ENCODE data around the gene OTX1.
A peak's percentile ranks its signal among the peaks of the same experiment; 100 is the strongest.
"Not testable (repeated sequence)": the region's sequence is repeated elsewhere in the genome, so short reads cannot be mapped to it uniquely, and the experiment has no call there.

The OTX1 gene

GRCh38 chr2:63050334-63051041, at the start of gene OTX1:
Gene OTX1, plus strand, starts transcription at chr2:63050830. Its CDS starts 2,161 bp downstream, at chr2:63052991.
- DNase-seq, result peak; percentile 92

GRCh38 chr2:63001576-63001975, 49.1 kb upstream of the OTX1 start:
- no peak for DNase-seq

GRCh38 chr2:63003351-63003750, 47.3 kb upstream of the OTX1 start:
- DNase-seq, result no peak

- no peak for DNase-seq
Observed at GRCh38 chr2:63007813-63008458, 42.7 kb upstream of the OTX1 start.

DNA sequence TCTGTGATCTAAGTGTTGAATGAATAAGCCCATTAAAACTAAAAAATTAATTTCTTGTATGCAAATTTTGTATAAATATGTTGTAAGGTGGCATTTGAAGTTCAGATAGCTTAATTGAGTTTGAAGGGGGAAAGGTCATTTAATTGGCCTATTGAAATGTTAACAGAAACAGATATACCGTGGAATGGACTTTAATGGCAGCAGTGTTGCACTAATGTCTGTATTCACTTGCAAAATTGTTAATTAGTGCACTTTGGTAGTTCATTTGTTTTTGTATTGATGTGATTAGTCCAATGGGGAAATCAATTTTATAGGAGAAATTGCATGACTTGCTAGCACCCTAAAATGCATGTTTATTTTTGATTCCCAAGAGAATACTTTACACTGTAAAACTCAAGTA, 41.8 kb upstream of the OTX1 start:
- no peak for DNase-seq

- DNase-seq, result no peak
Observed at GRCh38 chr2:63009490-63009889, 41.1 kb upstream of the OTX1 start.

- DNase-seq, result no peak
Observed at GRCh38 chr2:63012541-63012940, 38.1 kb upstream of the OTX1 start.

DNA sequence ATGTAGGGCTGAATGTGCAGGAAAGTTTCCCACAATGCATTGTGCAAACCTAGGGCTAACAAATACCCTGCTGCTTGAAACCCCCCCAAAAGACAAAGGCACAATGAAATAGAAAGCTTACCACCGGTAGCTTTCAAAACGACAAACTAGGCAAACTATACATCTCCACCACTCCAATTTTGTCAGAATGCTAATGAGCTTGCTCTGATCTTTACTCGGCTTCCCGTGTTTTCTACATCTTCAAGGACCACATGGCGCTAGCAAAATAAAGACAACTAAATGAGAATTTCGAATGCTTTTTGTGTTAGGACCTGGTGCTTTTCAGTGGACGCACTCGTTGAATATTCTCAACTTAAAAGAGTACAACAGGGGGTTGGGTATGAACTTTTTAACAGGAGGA, 37.2 kb upstream of the OTX1 start:
- no peak for DNase-seq

DNA sequence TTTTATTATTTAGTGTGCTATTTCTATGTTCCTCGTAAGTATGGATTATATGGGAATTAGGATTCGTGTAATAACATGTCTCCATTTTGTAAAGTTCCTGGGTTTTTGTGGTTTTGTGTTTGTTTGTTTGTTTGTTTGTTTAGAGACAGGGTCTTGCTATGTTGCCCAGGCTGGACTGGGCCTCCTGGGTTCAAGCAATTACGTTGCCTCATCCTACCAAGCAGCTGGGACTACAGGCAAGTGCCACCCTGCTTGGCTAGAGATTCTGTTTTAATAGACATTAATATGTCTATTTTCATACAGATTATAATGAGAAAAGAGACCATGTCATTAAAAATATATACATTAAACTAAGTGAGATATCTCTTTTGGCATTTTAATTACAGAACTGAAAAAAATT, 35.2 kb upstream of the OTX1 start:
- no peak for DNase-seq

- no peak for DNase-seq
Observed at GRCh38 chr2:63018439-63018838, 32.2 kb upstream of the OTX1 start.

DNA sequence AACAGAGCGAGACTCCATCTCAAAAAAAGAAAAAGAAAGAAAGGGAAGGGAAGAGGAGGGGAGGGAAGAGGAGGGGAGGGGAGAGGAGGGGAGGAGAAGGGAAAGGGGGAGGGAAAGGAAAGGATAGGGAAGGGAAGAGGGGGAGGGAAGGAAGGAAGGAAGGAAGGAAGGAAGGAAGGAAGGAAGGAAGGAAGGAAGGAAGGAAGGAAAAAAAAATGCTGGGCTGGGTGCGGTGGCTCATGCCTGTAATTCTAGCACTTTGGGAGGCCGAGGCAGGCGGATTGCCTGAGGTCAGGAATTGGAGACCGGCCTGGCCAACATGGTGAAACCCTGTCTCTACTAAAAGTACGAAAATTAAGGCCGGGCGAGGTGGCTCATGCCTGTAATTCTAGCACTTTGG, 30.9 kb upstream of the OTX1 start:
- not testable (repeated sequence) for DNase-seq

DNA sequence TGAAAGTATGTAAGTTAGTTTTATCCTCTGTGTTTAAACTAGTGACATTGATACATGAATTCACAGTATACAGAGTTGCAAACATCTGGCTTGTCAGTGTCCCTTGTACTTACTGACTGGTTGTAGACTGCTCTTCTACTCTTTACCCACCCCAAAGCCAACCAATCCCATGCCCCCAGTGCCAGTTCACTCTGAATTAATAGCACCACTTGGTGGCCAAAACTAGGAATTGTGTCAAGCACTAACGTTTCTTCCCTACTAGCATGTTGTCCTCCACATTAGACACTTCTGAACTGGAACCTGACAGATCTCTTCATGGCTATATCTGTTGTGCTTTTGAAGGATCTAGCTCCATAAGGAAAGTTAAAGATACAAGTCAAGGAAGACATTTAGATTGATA, 27.2 kb upstream of the OTX1 start:
- DNase-seq, result no peak

- no peak for DNase-seq
Observed at GRCh38 chr2:63027220-63027619, 23.4 kb upstream of the OTX1 start.

- no peak for DNase-seq
Observed at GRCh38 chr2:63029058-63029457, 21.6 kb upstream of the OTX1 start.

- DNase-seq, result no peak
Observed at GRCh38 chr2:63034526-63034925, 16.1 kb upstream of the OTX1 start.

DNA sequence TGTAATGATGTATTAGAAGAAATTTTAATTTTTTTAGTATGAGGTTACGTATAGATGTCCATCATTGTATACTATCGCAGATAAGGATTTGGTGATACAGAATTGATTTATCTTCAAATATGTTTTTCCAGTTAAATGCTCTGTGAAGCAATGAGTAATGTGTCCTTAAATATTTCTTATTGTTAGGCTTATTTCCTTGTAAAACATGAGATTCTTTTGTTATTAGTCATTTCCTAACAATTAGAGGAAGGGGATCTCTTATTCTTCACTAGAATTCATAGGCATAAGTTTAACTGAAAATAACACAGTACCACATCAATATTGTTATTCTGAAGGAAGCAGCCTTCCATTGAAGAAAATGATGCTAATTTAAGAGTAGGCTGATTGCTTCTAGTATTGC, 15.5 kb upstream of the OTX1 start:
- no peak for DNase-seq

GRCh38 chr2:63035660-63036059, 15.0 kb upstream of the OTX1 start:
- no peak for DNase-seq

- no peak for DNase-seq
Observed at GRCh38 chr2:63038034-63038433, 12.6 kb upstream of the OTX1 start.

DNA sequence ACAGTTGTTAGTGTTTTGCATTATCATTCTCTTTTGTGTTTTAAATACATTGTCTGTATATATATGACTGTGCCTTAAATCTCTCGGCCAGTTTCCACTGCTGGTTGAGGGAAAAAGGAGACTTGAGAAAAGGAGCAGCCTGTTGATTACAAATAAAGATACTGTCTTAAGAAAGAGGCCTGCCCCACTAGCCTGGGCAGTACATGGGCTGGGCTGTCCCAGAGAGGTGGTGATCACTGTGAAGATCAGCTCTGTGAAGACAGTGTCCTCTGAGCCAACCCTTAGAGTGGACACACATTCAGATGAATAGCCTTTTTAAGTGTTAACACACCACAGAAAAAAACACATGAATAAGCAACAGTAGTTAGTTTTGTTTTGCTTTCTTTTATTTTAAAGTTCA, 10.0 kb upstream of the OTX1 start:
- DNase-seq, result no peak

DNA sequence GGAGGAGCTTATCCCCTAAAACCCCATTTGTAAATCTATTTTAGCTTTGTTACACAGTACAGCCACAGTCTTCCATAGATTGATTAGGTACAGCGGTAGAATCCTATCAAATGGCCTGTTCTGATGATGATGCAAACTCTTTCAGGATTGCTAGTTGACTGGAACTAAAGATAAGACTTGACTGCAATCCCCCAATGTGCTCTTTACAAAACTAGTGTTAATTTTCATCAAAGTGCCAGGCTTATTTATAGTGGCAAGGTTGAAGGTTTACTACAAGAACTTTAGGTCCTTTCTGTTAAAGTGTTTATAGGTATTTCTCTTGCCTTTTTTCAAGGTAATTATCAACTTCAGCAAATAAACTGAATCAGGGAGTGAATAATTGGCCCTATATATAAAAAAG, 9.0 kb upstream of the OTX1 start:
- DNase-seq, result no peak

DNA sequence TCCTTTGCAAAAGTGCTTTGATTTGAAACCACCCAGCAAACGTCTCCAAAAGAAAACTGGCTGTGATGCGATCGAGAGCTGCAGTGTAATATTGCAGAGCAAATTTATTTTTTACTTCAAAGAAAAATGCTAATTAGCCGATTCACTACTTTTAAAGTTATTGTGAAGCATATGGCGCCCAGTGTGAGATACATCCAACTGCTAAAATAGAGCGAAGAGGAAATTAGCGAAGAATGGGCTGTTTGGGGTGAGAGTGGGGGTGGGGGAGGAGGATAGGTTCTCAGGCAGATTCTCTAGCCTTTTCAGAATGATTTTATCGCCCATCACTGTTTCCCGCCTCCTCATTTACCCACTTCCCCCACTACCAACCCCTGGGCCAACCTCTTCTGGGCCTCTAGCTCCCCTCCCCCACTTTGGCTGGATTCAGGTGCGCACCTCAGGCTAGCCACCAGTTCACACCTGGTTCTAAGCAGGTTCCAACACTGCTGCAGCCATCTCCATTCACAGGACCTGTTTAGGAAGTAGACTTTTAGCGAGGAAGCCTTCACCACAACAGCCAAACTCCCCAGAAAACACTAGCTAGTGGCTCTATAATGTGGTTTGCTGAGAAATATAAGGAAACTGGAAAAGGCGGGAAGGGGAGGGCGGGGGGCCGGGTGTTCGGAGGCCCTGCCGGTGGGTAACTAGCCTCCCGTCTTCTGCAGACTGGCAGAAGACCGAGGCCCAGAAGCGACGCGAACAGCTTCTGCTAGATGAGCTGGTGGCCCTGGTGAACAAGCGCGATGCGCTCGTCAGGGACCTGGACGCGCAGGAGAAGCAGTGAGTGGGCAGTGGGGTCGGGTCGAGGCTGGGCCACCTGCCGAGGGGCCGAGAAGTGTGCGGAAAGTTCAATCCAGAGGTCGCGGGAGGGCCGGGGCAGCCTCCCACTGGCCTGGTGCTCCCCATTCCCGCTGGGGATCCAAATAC, 6.0 kb upstream of the OTX1 start:
- DNase-seq, result no peak

- no peak for DNase-seq
Observed at GRCh38 chr2:63046552-63046951, 4.1 kb upstream of the OTX1 start.

DNA sequence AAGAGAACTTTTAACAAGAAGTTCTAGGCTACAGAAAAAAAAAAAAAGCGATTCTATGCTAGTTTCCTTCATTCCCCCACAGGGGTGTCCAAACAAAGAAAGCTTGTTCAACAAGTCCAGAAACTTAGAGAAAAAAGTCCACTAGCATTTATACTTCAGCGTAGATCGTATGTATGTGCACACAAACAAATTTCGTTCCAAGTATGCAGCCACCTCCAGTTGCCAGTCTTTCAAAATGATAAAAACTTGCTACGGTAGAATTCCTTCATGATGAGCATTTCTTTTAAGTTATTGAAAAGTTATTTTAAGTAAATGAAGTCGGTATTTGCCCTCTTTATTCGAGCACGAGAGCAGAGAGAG, 3.7 kb upstream of the OTX1 start:
- DNase-seq, result no peak
